Subcutaneous preadipocyte (primary cell): Measurements from ENCODE around the gene SET. TPM values are rescaled to one million over a fixed set of nuclear protein-coding genes. Genes with fewer than 3 reads are reported as not detected.

Source experiments
- small RNA-seq: library from RNA; depleted of rRNA; stranded (forward); fragments of <200 nt; gene quantifications from one replicate; pipeline ENCODE3, GENCODE V24; 2012
- total RNA-seq: library from RNA; depleted of rRNA; stranded (reverse); fragments of >200 nt; gene quantifications from 2 replicates; pipeline ENCODE4 v1.2.3, GENCODE V29; 2012

The SET gene, protein sequence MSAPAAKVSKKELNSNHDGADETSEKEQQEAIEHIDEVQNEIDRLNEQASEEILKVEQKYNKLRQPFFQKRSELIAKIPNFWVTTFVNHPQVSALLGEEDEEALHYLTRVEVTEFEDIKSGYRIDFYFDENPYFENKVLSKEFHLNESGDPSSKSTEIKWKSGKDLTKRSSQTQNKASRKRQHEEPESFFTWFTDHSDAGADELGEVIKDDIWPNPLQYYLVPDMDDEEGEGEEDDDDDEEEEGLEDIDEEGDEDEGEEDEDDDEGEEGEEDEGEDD
- 321 and 441 TPM in 2 replicates for total RNA-seq

DNA sequence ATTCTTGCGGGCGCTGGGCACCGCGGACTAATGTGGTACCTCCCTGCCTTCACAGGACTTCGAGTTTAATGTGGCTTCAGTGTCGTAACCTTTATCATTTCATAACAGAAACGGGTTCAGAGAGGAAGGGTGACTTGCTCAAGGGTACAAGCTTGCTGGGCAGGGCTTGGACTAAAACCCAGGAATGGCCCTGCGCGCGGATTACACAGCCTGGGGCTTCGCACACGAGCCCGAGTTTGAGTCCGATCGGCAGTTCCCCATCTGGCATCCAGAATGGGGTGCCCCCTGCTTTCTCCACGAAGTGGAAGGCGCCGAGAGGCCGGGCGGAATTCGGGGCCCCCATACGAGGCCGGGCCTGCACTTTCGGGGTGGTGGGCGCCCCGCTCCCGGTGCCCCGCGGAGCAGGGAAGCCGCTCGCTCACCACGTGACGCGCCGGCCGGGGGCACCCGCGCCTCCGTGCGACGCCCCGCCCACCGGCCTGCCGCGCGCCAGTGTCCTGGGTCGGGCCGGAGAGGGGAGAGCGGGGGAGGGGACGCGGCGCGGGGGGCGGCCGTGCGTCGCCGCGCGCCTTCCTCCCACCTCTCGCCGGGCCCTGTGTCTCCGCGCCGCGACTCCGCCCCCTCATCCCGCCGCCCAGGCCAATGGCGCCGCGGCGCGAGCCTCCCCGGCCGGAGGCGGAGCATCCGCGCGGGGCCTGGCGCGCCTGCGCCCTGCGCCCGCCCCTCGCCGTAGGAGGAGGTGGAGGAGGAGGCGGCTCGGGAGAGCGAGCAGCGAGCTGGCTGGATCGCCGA, at the start of gene SET:
Gene SET (plus strand): TSS at position 722 of the 792 bp plus-strand sequence. CDS start 361 bp downstream, outside the sequence.

DNA sequence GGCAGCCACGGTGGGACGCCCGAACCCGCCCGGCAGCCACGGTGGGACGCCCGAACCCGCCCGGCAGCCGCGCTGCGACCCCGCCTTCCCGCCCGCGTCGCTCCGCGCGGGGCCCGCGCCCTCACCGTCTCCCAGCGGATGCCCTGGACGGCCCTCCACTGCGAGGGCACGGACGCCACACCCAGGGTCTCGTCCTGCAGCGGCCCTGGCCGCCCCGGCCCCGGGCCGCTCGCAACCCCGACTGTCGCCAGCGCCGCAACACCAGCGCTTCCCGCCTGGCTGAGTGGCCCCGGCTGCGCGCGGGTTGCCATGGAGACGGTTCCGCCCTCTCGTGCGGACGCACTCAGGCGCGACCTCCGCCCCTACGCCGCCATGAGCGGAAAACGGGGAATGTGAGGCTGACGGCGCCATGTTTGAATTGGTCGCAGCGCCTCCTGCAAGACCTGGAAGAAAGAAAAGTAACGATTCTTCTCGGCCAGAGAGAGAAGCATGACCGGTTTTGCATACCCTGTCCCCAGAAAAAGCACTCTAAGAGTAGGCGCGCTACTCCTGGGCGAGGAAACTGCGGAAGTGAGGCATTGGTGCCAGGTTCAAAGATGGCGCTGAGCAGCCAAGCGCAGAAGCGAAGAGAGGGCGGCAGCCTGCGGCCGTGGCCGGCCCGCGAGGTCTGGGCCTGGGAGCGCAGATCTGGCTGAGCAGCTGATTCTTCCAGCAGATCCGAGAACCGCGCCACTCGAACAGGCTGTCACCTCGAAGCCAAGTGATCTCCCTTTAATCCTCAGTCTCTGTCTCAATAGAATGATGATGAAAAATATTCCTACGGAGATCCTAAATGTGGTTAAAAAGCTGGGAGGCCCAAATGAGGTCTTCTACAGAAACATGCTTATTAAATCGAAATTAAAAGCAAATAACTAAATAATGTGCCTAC, 32.3 kb upstream of the SET start, which contains the start of gene DYNC2I2:
Gene DYNC2I2 (minus strand): TSS at position 432 of the 928 bp plus-strand sequence. CDS start 121 bp downstream, at position 311.

DNA sequence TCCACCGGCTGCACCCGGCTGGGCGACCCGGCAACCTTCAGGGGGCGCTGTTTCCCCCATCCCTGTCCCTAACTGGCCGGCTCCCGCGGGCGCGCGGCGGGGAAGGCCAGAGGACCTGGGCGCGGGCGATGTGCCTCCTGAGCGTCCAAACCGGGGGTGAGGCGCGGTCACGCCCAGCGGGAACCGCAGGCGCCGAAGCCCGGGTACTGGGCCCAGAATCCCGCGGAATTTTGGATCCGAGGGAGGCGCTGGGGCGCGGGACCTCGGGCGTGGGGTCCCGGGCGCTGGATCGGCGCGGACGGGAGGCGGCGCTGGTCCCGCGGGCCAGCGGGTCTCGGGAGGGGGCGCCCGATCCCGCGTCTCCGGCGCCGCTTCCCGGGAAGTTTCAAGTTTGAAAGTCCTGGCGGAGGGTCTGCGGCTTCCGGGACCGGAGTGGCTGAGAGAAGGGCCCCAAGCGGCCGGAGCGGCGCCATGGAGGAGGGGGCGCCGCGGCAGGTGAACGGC, 13.5 kb downstream of the SET start, which contains the start of gene PKN3:
Gene PKN3 (plus strand): TSS at position 59 of the 504 bp plus-strand sequence. CDS start 413 bp downstream, at position 472.

DNA sequence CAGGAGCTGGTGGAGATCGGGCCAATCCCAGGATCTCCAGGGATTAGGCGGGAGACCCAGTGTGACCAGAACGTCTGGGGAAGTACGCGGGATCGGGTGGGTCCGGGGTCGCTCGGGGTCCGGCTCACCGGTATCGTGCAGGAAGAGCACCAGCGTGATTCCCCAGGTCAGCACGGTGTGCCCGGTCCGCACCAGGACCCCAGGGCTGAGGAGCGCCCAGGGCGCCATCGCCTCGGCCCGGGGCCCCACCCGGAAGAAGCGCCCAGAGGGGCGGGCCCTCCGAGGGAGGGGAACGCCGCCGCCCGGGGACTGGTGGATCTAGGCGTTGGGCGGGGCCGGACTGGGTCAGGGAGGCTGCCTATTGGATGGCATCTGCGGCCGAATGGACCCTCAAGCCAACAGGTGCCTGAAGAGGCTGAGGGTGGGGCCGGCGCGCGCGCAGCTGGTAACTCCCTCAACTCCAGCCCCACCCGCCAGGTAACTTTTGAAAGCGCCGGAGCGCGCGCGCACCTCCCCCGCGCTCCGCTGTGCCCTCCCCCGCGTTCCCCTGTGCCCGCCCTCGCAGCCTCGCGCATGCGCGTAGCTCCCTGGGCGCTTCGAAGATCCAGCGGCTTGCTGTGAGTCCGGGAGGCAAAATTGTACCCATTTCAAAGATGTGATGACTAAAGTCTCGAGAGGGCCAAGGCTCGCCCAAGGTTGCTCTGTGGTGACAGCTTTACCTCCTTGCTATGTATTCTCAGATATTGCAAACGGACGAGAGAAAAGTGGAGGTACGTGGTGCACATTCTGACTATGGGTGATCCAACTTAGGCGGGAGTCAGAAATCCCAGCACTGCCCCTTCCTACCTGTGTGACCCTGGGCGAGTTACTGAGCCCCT, 35.1 kb downstream of the SET start, which contains the start of gene ZDHHC12:
Gene ZDHHC12 (minus strand): TSS at position 262 of the 878 bp plus-strand sequence. CDS start 34 bp downstream, at position 228.

Small RNA genes within 50 kb of the gene (small RNA-seq; reads per million reads assigned to genes)
- not detected for gene RF00017
- gene RN7SL560P = not detected

Other genes with a start within 250 kb of the SET start
- gene ODF2, start 233.2 kb upstream of the SET start, total RNA-seq = 41.5 and 55.9 TPM in 2 replicates
- gene GLE1, start 184.5 kb upstream of the SET start, total RNA-seq = 33.1 and 39.5 TPM in 2 replicates
- gene SPTAN1, start 136.6 kb upstream of the SET start, total RNA-seq = 283 and 383 TPM in 2 replicates
- 62.1 and 83.9 TPM in 2 replicates for gene DYNC2I2, start 32.4 kb upstream of the SET start, total RNA-seq
- gene PKN3, start 13.3 kb downstream of the SET start, total RNA-seq = 1.8 and 3.3 TPM in 2 replicates
- 28.2 and 34.2 TPM in 2 replicates for gene ZDHHC12, start 34.9 kb downstream of the SET start, total RNA-seq
- gene ZER1, start 82.7 kb downstream of the SET start, total RNA-seq = 16.8 and 17.3 TPM in 2 replicates
- gene TBC1D13, start 98.0 kb downstream of the SET start, total RNA-seq = 8.8 and 9.2 TPM in 2 replicates
- gene ENDOG, start 129.3 kb downstream of the SET start, total RNA-seq = 20.6 and 22.7 TPM in 2 replicates
- gene SPOUT1, start 140.6 kb downstream of the SET start, total RNA-seq = 15.1 and 20.5 TPM in 2 replicates
- 7.3 and 9.8 TPM in 2 replicates for gene KYAT1, start 192.7 kb downstream of the SET start, total RNA-seq
- 41.5 and 54.5 TPM in 2 replicates for gene LRRC8A, start 192.9 kb downstream of the SET start, total RNA-seq
- 3.3 and 11.4 TPM in 2 replicates for gene PHYHD1, start 231.8 kb downstream of the SET start, total RNA-seq